Measurements from ENCODE around the gene WDR89.
"Not testable (repeated sequence)": the region's sequence is repeated elsewhere in the genome, so short reads cannot be mapped to it uniquely, and the experiment has no call there.

WDR89 gene

GRCh38 chr14:63583046-63583445, 58.6 kb downstream of the WDR89 start:
- not testable (repeated sequence) for H3K36me3 ChIP-seq (ENCODE audit: insufficient read depth, low read length); H3K9me3 ChIP-seq (replicated peaks; ENCODE audit: low read length); H3K27me3 ChIP-seq (ENCODE audit: control insufficient read depth, insufficient read depth, low read length); H3K4me2 ChIP-seq (ENCODE audit: low read length); H3K9ac ChIP-seq (ENCODE audit: low read depth, low read length); H3K4me3 ChIP-seq (ENCODE audit: low read length); H3K4me1 ChIP-seq (ENCODE audit: control insufficient read depth, insufficient read depth, low read length)

GRCh38 chr14:63581491-63581890, 60.2 kb downstream of the WDR89 start:
- no peaks in the 10 kb centered on the region for H3K9me3 ChIP-seq (replicated peaks; ENCODE audit: low read length)
- H3K4me3 ChIP-seq (ENCODE audit: low read length): no peak overlapping the region

GRCh38 chr14:63578300-63578699, 63.4 kb downstream of the WDR89 start:
- Histone ChIP-seq H3K4me3 (ENCODE audit: low read length) (no peak overlapping the region), H3K4me2 (ENCODE audit: low read length) (no peak overlapping the region), H3K9me3 (replicated peaks; ENCODE audit: low read length) (no peaks in the 10 kb centered on the region), H3K9ac (ENCODE audit: low read depth, low read length) (no peak overlapping the region), H3K27me3 (ENCODE audit: control insufficient read depth, insufficient read depth, low read length) (no peaks in the 10 kb centered on the region), H3K36me3 (ENCODE audit: insufficient read depth, low read length) (no peaks in the 10 kb centered on the region), H3K4me1 (ENCODE audit: control insufficient read depth, insufficient read depth, low read length) (no peaks in the 10 kb centered on the region)

More at GRCh38 chr14:63581491-63581890, 60.2 kb downstream of the WDR89 start:
- H3K9ac ChIP-seq (ENCODE audit: low read depth, low read length): no peak overlapping the region
- no peaks in the 10 kb centered on the region for H3K27me3 ChIP-seq (ENCODE audit: control insufficient read depth, insufficient read depth, low read length)
- H3K4me2 ChIP-seq (ENCODE audit: low read length): no peak overlapping the region
- H3K4me1 ChIP-seq (ENCODE audit: control insufficient read depth, insufficient read depth, low read length): no peaks in the 10 kb centered on the region
- no peaks in the 10 kb centered on the region for H3K36me3 ChIP-seq (ENCODE audit: insufficient read depth, low read length)

DNA sequence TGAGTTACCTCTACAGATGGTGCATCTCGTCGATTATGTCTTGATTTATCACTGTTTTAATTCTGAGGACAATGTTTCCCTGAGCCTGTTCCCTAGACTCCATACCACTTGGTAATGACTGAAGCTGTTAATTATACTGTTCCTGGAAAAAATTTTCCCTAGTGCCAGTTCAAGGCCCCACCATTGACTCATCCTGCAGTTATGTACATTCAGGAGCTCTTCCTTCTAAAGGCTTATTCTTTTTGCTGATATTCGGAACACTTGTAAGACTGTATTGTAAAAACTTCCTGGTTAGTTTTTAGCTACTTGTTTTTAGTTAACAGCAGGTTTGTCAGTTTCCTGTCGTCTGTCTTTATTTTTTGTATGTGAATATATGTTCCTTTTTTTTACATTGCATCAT, 68.1 kb downstream of the WDR89 start:
- Histone ChIP-seq H3K9ac (ENCODE audit: low read depth, low read length) (no peak overlapping the region), H3K27me3 (ENCODE audit: control insufficient read depth, insufficient read depth, low read length) (peaks cover 4% of the 10 kb centered on the region), H3K4me1 (ENCODE audit: control insufficient read depth, insufficient read depth, low read length) (no peaks in the 10 kb centered on the region), H3K36me3 (ENCODE audit: insufficient read depth, low read length) (no peaks in the 10 kb centered on the region), H3K4me3 (ENCODE audit: low read length) (no peak overlapping the region), H3K9me3 (replicated peaks; ENCODE audit: low read length) (no peaks in the 10 kb centered on the region), H3K4me2 (ENCODE audit: low read length) (no peak overlapping the region)

GRCh38 chr14:63565448-63565847, 76.2 kb downstream of the WDR89 start:
- Histone ChIP-seq H3K27me3 (ENCODE audit: control insufficient read depth, insufficient read depth, low read length) (peaks cover 5% of the 10 kb centered on the region), H3K4me2 (ENCODE audit: low read length) (no peak overlapping the region), H3K4me1 (ENCODE audit: control insufficient read depth, insufficient read depth, low read length) (no peaks in the 10 kb centered on the region), H3K4me3 (ENCODE audit: low read length) (no peak overlapping the region), H3K36me3 (ENCODE audit: insufficient read depth, low read length) (no peaks in the 10 kb centered on the region), H3K9me3 (replicated peaks; ENCODE audit: low read length) (no peaks in the 10 kb centered on the region), H3K9ac (ENCODE audit: low read depth, low read length) (no peak overlapping the region)

- Histone ChIP-seq H3K4me2 (ENCODE audit: low read length) (no peak overlapping the region), H3K9ac (ENCODE audit: low read depth, low read length) (no peak overlapping the region), H3K9me3 (replicated peaks; ENCODE audit: low read length) (no peaks in the 10 kb centered on the region), H3K36me3 (ENCODE audit: insufficient read depth, low read length) (no peaks in the 10 kb centered on the region), H3K27me3 (ENCODE audit: control insufficient read depth, insufficient read depth, low read length) (peaks cover 5% of the 10 kb centered on the region), H3K4me1 (ENCODE audit: control insufficient read depth, insufficient read depth, low read length) (no peaks in the 10 kb centered on the region), H3K4me3 (ENCODE audit: low read length) (no peak overlapping the region)
Measured at GRCh38 chr14:63564318-63564717, 77.4 kb downstream of the WDR89 start.

GRCh38 chr14:63563370-63564026, 78.2 kb downstream of the WDR89 start:
- H3K4me3 ChIP-seq (ENCODE audit: low read length): no peak overlapping the region
- no peaks in the 10 kb centered on the region for H3K9me3 ChIP-seq (replicated peaks; ENCODE audit: low read length)
- H3K36me3 ChIP-seq (ENCODE audit: insufficient read depth, low read length): no peaks in the 10 kb centered on the region
- no peak overlapping the region for H3K9ac ChIP-seq (ENCODE audit: low read depth, low read length)
- no peaks in the 10 kb centered on the region for H3K4me1 ChIP-seq (ENCODE audit: control insufficient read depth, insufficient read depth, low read length)
- no peak overlapping the region for H3K4me2 ChIP-seq (ENCODE audit: low read length)
- peaks cover 5% of the 10 kb centered on the region for H3K27me3 ChIP-seq (ENCODE audit: control insufficient read depth, insufficient read depth, low read length)

DNA sequence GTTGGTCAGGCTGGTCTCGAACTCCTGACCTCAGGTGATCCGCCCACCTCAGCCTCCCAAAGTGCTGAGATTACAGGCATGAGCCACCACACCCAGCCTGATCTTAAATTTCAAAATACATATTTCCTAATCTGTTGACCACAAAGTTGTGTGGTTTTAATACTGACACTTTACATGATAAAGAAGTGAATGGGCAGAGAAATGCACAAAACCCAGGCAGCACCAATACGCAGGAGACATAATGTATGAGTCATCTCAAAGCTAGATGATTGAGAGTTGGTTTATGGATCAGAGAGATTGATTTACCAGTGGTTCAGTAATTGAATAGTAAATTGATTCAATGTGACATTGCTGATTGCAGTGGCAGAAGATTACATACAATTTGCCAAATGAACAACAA, 79.3 kb downstream of the WDR89 start:
- Histone ChIP-seq H3K9ac (ENCODE audit: low read depth, low read length) (no peak overlapping the region), H3K4me2 (ENCODE audit: low read length) (no peak overlapping the region), H3K36me3 (ENCODE audit: insufficient read depth, low read length) (no peaks in the 10 kb centered on the region), H3K9me3 (replicated peaks; ENCODE audit: low read length) (no peaks in the 10 kb centered on the region), H3K4me3 (ENCODE audit: low read length) (no peak overlapping the region), H3K4me1 (ENCODE audit: control insufficient read depth, insufficient read depth, low read length) (no peaks in the 10 kb centered on the region), H3K27me3 (ENCODE audit: control insufficient read depth, insufficient read depth, low read length) (peaks cover 5% of the 10 kb centered on the region)

- Histone ChIP-seq H3K4me1 (ENCODE audit: control insufficient read depth, insufficient read depth, low read length) (peaks cover 8% of the 10 kb centered on the region), H3K4me3 (ENCODE audit: low read length) (no peak overlapping the region), H3K36me3 (ENCODE audit: insufficient read depth, low read length) (no peaks in the 10 kb centered on the region)
Measured at GRCh38 chr14:63555572-63555971, 86.1 kb downstream of the WDR89 start.

DNA sequence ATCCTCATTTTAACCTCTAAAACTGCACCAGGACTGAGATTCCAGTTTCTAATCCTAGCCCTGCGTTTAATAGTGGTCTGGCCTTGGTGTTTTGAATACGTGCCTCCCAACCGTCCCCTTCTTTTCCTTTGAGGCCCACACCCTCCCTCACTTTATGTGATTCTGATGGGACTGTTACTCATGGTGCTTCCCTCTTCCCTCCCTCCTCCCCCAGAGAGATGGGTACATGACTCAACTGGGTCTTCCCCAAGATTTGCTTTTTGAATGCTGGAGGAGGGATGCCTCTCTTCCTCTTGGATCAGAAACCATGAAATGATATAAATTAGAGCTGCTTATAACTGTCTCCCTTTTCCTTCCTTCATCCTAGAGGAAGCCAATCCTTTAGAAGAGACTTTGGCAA, 90.3 kb downstream of the WDR89 start:
- Histone ChIP-seq H3K4me3 (ENCODE audit: low read length) (no peak overlapping the region), H3K27me3 (ENCODE audit: control insufficient read depth, insufficient read depth, low read length) (no peaks in the 10 kb centered on the region), H3K4me1 (ENCODE audit: control insufficient read depth, insufficient read depth, low read length) (peaks cover 8% of the 10 kb centered on the region), H3K9ac (ENCODE audit: low read depth, low read length) (no peak overlapping the region), H3K4me2 (ENCODE audit: low read length) (peak overlapping the region; percentile 57), H3K9me3 (replicated peaks; ENCODE audit: low read length) (no peaks in the 10 kb centered on the region), H3K36me3 (ENCODE audit: insufficient read depth, low read length) (no peaks in the 10 kb centered on the region)

More at GRCh38 chr14:63555572-63555971, 86.1 kb downstream of the WDR89 start:
- Histone ChIP-seq H3K4me2 (ENCODE audit: low read length) (no peak overlapping the region), H3K27me3 (ENCODE audit: control insufficient read depth, insufficient read depth, low read length) (no peaks in the 10 kb centered on the region), H3K9ac (ENCODE audit: low read depth, low read length) (no peak overlapping the region), H3K9me3 (replicated peaks; ENCODE audit: low read length) (no peaks in the 10 kb centered on the region)

- Histone ChIP-seq H3K36me3 (ENCODE audit: insufficient read depth, low read length) (no peaks in the 10 kb centered on the region), H3K4me2 (ENCODE audit: low read length) (no peak overlapping the region), H3K9me3 (replicated peaks; ENCODE audit: low read length) (no peaks in the 10 kb centered on the region), H3K4me3 (ENCODE audit: low read length) (no peak overlapping the region), H3K4me1 (ENCODE audit: control insufficient read depth, insufficient read depth, low read length) (peaks cover 12% of the 10 kb centered on the region), H3K27me3 (ENCODE audit: control insufficient read depth, insufficient read depth, low read length) (no peaks in the 10 kb centered on the region), H3K9ac (ENCODE audit: low read depth, low read length) (no peak overlapping the region)
Measured at GRCh38 chr14:63547798-63548335, 93.8 kb downstream of the WDR89 start.
